Transverse colon (tissue), 4 donors: ENCODE data around the gene CCDC33. TPM values are rescaled to one million over a fixed set of nuclear protein-coding genes. Genes with fewer than 3 reads are reported as not detected.

Experiments used
- DNase-seq: peaks from one replicate; pipeline ENCODE4 v3.0.0-alpha.2; 2019
- H3K27ac ChIP-seq, 4 donors: fragments of 200-600 bp; sonication (generic); 2 replicates each; pipeline ENCODE4 v1.5.1; 2016 to 2018; ENCODE audit warnings: inconsistent platforms in 4 of 4
- H3K27me3 ChIP-seq: fragments of 200-600 bp; sonication (generic); 2 replicates; pipeline ENCODE4 v1.5.1; 2017; ENCODE audit warnings: inconsistent platforms
- H3K36me3 ChIP-seq, 4 donors: fragments of 200-600 bp; sonication (generic); 2 replicates each; pipeline ENCODE4 v1.5.1; 2017 to 2019; ENCODE audit warnings: inconsistent platforms in 4 of 4
- H3K4me1 ChIP-seq, 4 donors: fragments of 200-600 bp; sonication (generic); 2 replicates each; pipeline ENCODE4 v1.5.1; 2017 to 2020; ENCODE audit warnings: inconsistent platforms in 4 of 4
- H3K4me3 ChIP-seq, 4 donors: fragments of 200-600 bp; sonication (generic); 1 replicate in 1 of 4; 2 replicates in 3 of 4; pipeline versions ENCODE4 v1.5.1 to v1.6.1; 2017 to 2019; ENCODE audit warnings: inconsistent platforms in 4 of 4
- H3K9me3 ChIP-seq, 2 donors: fragments of 200-600 bp; sonication (generic); 2 replicates each; pipeline ENCODE4 v1.5.1; 2017 to 2019; ENCODE audit warnings: inconsistent platforms in 2 of 2
- EP300 ChIP-seq: sonication (generic); formaldehyde crosslinking; IDR thresholded peaks from one replicate; pipeline ENCODE4 v1.6.1; 2017; ENCODE audit warnings: antibody characterized with exemption, low read depth
- POLR2A ChIP-seq: fragments of 450-650 bp; IDR thresholded peaks from one replicate; pipeline ENCODE4 v1.6.1; 2016; ENCODE audit warnings: antibody characterized with exemption, mild to moderate bottlenecking, moderate library complexity
- POLR2AphosphoS5 ChIP-seq, 3 donors: sonication (generic); formaldehyde crosslinking; IDR thresholded peaks; one replicate each; pipeline ENCODE4 v1.6.1; 2016; ENCODE audit warnings: antibody characterized with exemption in 3 of 3
- WGBS, 2 donors: methylation state at CpG; one replicate each; pipeline ENCODE4 v1.1.5; 2018; ENCODE audit warnings: low coverage in 1 of 2; 5-methylcytosine and 5-hydroxymethylcytosine counted together
- in situ Hi-C, 4 donors: fragments of 200-750 bp; cut with MboI; loops; one replicate each; pipeline versions ENCODE4 v1.15.0 to v1.15.1; 2017; ENCODE audit warnings: low sequenced_read_pairs in 3 of 4, low pct_ligation_motif_present in 1 of 4, low pct_unique_long_range_greater_than_20kb in 1 of 4
- intact Hi-C: fragments of 100-400 bp; cut with DNase I; formaldehyde crosslinking; loops from one replicate; pipeline ENCODE4 v1.15.1; 2023; ENCODE audit warnings: low total_unique reads
- total RNA-seq, 4 donors: library from RNA; depleted of rRNA; stranded (reverse); fragments of >200 nt; gene quantifications; one replicate each; pipeline ENCODE4 v1.1.0, GENCODE V29; 2016
- TF ChIP-seq, protein P1 (sequence below), 5 experiments: fragments of 200-600 bp in 3 of 5; fragments of 450-650 bp in 2 of 5; sonication (generic) in 3 of 5; IDR thresholded peaks; 1 replicate in 2 of 5; 2 replicates in 3 of 5; pipeline ENCODE4 v1.5.1; 2016 to 2017; ENCODE audit warnings: antibody characterized with exemption in 5 of 5, inconsistent platforms in 3 of 5, mild to moderate bottlenecking in 2 of 5, moderate library complexity in 1 of 5

Gene CCDC33
- total RNA-seq, 4 donors from 2014 or later, result 0.16 TPM; not detected in 3

DNA sequence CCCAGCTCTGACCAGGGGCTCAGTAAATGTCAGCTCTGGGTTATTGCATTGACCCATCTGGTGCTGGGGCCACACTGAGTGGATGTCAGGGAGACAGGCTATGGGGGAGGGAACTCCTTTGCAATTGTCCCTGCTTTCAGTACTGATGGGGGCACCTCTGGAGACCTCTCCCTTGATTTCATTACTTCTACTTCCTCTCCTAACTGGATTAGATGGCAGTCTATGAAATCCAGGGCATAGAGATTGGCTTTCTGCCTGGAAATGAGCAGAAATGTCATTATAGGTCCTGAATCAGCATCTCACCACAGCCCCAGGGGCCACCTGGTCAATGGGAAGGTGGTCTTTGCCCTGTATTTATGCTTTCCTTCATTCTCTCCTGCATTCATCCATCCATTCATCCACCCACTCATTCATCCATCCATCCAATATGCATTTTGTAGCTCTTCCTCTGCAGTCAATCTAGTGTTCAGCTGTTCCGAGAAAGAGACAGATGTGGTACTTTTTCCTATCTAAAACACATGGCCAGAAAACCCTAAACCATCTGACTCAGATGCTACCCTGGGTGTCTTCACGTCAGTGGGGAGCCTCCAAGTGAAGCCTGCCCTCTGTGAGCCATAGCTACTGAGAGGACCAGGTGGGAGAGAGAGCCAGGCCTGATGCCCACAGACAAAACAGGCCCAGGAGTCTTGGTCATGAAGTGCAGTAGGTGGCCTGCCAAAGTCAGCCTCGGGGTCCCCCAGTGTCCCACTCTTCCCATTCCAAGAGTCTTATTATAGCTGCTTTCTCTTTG, 57.1 kb downstream of the CCDC33 start:
- in situ Hi-C loops (no loop called here), intact Hi-C loops (no loop called here)
- no peak overlapping the region for H3K4me3 ChIP-seq
- H3K4me1 ChIP-seq, result no peaks in the 10 kb centered on the region
- H3K27me3 ChIP-seq, result peaks cover 5% of the 10 kb centered on the region
- WGBS, 2 donors, result 70% methylated on average over 3 of the region's 3 CpGs; no CpG with 5 or more reads in 1 of the 2 donors
- no peaks in the 10 kb centered on the region for H3K9me3 ChIP-seq
- H3K27ac ChIP-seq, result no peak overlapping the region
- TF ChIP-seq EP300 (no peak), POLR2A (no peak), POLR2AphosphoS5 (IDR thresholded peaks at IDR 0.05) (no peak)
- no peak for DNase-seq
- H3K36me3 ChIP-seq, result no peaks in the 10 kb centered on the region

DNA sequence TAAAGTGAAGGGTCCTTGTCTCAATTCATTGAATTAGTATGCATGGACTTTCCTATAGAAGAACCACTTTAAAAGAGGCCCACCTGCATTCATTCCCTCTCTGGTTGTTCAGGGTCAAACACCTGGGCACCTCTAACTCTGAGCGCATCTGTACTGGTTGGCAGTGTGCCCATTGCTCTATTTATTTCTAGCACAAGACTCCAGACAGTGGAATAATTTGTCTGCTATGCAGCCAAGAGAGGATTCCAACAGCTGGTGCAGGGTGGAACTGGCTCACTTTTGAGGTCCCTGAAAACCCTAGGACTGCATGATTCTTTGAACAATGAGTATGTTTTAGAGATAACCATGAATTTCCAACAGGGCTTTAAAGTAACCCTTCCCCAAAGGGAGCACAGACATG, 57.9 kb downstream of the CCDC33 start:
- no peaks in the 10 kb centered on the region for H3K36me3 ChIP-seq
- H3K27ac ChIP-seq, result no peak overlapping the region
- TF ChIP-seq EP300 (no peak), POLR2AphosphoS5 (IDR thresholded peaks at IDR 0.05) (no peak), POLR2A (no peak)
- TF ChIP-seq, protein P1, sequence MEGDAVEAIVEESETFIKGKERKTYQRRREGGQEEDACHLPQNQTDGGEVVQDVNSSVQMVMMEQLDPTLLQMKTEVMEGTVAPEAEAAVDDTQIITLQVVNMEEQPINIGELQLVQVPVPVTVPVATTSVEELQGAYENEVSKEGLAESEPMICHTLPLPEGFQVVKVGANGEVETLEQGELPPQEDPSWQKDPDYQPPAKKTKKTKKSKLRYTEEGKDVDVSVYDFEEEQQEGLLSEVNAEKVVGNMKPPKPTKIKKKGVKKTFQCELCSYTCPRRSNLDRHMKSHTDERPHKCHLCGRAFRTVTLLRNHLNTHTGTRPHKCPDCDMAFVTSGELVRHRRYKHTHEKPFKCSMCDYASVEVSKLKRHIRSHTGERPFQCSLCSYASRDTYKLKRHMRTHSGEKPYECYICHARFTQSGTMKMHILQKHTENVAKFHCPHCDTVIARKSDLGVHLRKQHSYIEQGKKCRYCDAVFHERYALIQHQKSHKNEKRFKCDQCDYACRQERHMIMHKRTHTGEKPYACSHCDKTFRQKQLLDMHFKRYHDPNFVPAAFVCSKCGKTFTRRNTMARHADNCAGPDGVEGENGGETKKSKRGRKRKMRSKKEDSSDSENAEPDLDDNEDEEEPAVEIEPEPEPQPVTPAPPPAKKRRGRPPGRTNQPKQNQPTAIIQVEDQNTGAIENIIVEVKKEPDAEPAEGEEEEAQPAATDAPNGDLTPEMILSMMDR (IDR thresholded peaks at IDR 0.05), result no peak
- no peaks in the 10 kb centered on the region for H3K4me1 ChIP-seq
- no peak for DNase-seq
- intact Hi-C loops (no loop called here), in situ Hi-C loops (no loop called here)
- H3K9me3 ChIP-seq, result no peaks in the 10 kb centered on the region
- H3K27me3 ChIP-seq, result peaks cover 5% of the 10 kb centered on the region
- no peak overlapping the region for H3K4me3 ChIP-seq
- WGBS, 2 donors, result 41% methylated on average over 1 of the region's 1 CpG; no CpG with 5 or more reads in 1 of the 2 donors

DNA sequence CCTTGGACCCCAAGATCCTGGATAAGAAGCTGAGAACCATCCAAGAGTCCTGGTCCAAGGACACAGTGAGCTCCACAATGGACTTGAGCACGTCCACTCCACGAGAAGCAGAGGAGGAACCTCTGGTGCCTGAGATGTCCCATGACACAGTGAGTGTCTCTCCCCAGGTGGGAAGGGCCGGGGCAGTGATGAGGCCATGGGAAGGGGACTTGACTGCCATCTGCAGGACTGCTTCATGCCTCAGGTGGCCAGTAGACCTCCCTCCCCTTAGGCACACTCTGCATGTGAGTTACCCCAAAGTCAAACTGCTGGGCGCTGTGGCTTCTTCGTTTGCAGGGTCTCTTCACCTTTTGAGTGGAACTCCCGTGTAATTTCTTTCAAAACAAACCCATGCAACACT, 59.7 kb downstream of the CCDC33 start:
- in situ Hi-C loops, result no loop called here
- 54 to 70% methylated on average over 2 to 6 of the region's 6 CpGs for WGBS, 2 donors
- no peak for TF ChIP-seq POLR2A
- TF ChIP-seq, protein P1 (IDR thresholded peaks at IDR 0.05), result no peak
- TF ChIP-seq EP300, result no peak
- TF ChIP-seq POLR2AphosphoS5 (IDR thresholded peaks at IDR 0.05), result no peak

DNA sequence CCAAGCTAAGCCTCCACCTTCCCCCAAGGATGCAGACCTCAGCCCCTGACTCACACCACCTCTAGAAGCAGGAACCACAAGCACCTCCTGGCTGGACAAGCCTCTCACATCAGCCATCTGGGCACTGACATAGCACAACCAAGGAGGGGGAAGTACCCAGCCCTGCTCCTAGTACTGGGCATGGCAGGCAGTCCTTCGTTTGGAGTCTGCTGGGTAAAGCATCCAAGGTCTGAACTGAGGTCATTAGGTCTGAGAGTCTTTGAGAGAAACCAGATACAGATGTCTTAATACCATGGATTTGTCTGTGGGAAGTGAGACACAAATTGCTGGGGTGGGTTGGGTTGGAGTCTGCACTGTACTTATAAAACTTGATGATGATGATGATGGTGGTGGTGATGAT, 61.8 kb downstream of the CCDC33 start:
- intact Hi-C loops (no loop called here), in situ Hi-C loops (no loop called here)
- DNase-seq, result no peak
- no peak for TF ChIP-seq POLR2A
- TF ChIP-seq EP300, result no peak
- TF ChIP-seq, protein P1 (IDR thresholded peaks at IDR 0.05), result no peak
- no peak for TF ChIP-seq POLR2AphosphoS5 (IDR thresholded peaks at IDR 0.05)
- no peak overlapping the region for H3K4me3 ChIP-seq
- WGBS, 2 donors, result 27% methylated on average over 1 of the region's 1 CpG; no CpG with 5 or more reads in 1 of the 2 donors
- no peak overlapping the region for H3K27ac ChIP-seq
- no peaks in the 10 kb centered on the region for H3K27me3 ChIP-seq
- H3K4me1 ChIP-seq, result no peaks in the 10 kb centered on the region
- H3K36me3 ChIP-seq, result no peaks in the 10 kb centered on the region
- H3K9me3 ChIP-seq, result no peaks in the 10 kb centered on the region

More for the DNA sequence above, 59.7 kb downstream of the CCDC33 start:
- Histone ChIP-seq H3K9me3 (no peaks in the 10 kb centered on the region), H3K4me3 (no peak overlapping the region), H3K27ac (no peak overlapping the region), H3K27me3 (peaks cover 5% of the 10 kb centered on the region), H3K36me3 (no peaks in the 10 kb centered on the region), H3K4me1 (no peaks in the 10 kb centered on the region)
- intact Hi-C loops, result no loop called here
- no peak for DNase-seq
